Transverse colon (tissue), 4 donors: Measurements from ENCODE around the gene ABL2.
"Not testable (repeated sequence)": the region's sequence is repeated elsewhere in the genome, so short reads cannot be mapped to it uniquely, and the experiment has no call there.

Experiments used
- POLR2AphosphoS5 ChIP-seq, 3 donors: sonication (generic); formaldehyde crosslinking; IDR thresholded peaks; one replicate each; pipeline ENCODE4 v1.6.1; 2016; ENCODE audit warnings: antibody characterized with exemption in 3 of 3
- TF ChIP-seq, protein P1 (sequence below), 5 experiments: fragments of 200-600 bp in 3 of 5; fragments of 450-650 bp in 2 of 5; sonication (generic) in 3 of 5; IDR thresholded peaks; 1 replicate in 2 of 5; 2 replicates in 3 of 5; pipeline ENCODE4 v1.5.1; 2016 to 2017; ENCODE audit warnings: antibody characterized with exemption in 5 of 5, inconsistent platforms in 3 of 5, mild to moderate bottlenecking in 2 of 5, moderate library complexity in 1 of 5

DNA sequence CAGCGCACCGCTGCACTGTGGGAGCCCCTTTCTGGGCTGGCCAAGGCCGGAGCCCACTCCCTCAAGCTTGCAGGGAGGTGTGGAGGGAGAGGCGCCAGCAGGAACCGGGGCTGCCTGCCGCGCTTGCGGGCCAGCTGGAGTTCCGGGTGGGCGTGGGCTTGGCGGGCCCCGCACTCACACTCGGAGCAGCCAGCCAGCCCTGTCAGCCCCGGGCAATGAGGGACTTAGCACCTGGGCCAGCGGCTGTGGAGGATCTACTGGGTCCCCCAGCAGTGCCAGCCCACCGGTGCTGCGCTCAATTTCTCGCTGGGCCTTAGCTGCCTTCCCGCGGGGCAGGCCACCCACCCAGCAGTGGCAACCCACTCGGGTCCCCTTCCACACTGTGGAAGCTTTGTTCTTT is 90.7 kb downstream of the ABL2 start:
- TF ChIP-seq, protein P1, sequence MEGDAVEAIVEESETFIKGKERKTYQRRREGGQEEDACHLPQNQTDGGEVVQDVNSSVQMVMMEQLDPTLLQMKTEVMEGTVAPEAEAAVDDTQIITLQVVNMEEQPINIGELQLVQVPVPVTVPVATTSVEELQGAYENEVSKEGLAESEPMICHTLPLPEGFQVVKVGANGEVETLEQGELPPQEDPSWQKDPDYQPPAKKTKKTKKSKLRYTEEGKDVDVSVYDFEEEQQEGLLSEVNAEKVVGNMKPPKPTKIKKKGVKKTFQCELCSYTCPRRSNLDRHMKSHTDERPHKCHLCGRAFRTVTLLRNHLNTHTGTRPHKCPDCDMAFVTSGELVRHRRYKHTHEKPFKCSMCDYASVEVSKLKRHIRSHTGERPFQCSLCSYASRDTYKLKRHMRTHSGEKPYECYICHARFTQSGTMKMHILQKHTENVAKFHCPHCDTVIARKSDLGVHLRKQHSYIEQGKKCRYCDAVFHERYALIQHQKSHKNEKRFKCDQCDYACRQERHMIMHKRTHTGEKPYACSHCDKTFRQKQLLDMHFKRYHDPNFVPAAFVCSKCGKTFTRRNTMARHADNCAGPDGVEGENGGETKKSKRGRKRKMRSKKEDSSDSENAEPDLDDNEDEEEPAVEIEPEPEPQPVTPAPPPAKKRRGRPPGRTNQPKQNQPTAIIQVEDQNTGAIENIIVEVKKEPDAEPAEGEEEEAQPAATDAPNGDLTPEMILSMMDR (IDR thresholded peaks at IDR 0.05) = not testable (repeated sequence)
- not testable (repeated sequence) for TF ChIP-seq POLR2AphosphoS5 (IDR thresholded peaks at IDR 0.05)
